T-helper 9 cell (primary cell): ENCODE results near the gene GPBP1L1.
"Not testable (repeated sequence)": the region's sequence is repeated elsewhere in the genome, so short reads cannot be mapped to it uniquely, and the experiment has no call there.

Experiments
- DNase-seq: peaks from one replicate; pipeline ENCODE4 v3.0.0-alpha.2; 2020

GPBP1L1 gene

DNA sequence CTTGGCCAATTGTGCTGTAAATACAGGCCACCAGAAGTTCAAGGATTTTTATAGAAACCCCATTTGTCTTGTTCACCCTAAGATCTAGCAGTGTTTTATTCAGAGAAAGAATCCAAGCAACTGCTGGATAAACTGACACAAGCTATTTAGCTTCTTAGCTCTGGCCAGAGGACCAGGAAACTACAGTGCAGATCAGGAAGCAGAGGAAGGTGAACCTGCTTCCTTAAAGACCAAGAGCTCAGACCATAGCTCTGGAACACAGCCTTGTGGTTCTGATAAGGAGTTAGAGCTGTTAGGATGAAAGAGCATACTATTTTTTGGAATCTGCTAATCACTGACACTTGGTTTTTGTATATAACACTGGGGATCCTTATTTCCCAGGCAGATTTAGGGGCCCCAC lies 57.3 kb downstream of the GPBP1L1 start:
- no peak for DNase-seq

DNA sequence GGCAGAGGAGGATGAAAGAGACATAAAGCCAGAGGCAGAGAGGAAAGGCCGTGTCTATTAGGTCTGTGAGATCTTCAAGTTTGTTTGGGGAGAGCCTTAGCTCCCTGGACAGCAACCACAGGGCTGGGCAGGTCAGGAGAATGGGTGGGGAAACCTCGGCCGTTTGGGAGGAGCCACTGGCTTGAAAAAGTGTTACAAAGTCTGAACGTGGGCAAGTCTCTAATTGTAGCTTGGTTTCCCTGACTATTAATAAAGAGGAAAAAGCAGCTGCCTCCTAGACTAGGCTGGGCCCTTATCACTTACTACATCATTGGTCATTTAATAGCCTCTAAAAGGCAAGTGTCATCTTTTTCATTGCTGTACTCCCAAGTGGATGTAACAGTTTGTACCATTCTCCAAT lies 62.4 kb downstream of the GPBP1L1 start, which contains the start of gene CCDC17:
CCDC17 (minus strand) TSS at position 83 of the 400 bp plus-strand sequence. CDS start 145 bp downstream, outside the sequence.
- no peak for DNase-seq

DNA sequence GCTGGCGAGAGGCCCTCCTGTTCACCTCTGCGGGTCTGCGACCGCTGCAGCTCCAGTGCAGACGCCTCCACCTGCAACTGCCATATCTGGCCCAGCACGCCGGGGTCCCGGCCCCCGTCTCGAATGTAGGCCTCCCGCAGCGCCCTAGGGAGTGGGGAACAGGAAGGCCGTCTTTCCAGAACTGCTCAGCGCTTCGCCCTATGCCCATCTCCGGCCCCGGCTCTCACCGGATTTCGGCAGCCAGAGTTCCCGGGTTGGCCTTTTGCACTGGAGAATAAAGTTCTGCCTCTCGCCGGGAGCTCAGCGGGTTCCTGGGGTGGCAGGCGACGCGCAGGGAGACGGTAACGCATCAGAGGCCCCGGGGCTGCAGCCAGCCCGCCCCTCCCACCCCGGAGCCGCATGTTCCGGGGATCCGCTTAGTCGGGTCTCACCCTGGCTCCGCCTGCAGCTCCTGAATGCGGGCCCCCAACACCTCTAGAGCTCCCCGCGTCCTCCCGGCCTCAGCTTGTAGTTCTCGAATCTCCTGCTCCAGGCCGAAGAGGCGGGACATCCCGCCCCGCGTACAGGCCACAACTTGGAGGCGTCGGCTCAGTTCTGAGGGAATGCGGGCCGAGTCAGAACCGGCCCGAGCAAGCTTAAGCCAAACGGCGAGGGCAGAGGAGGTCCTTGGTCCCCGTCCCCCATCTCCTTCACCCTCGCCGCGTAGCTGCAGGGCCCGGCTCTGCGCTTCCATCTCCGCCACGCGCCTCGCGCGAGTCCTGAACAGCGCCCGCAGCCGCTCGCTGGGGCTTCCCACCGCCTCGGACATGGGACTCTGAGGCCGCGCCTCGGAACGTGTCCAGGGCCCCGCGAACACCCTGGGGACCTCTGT lies 63.6 kb downstream of the GPBP1L1 start:
- DNase-seq = no peak

DNA sequence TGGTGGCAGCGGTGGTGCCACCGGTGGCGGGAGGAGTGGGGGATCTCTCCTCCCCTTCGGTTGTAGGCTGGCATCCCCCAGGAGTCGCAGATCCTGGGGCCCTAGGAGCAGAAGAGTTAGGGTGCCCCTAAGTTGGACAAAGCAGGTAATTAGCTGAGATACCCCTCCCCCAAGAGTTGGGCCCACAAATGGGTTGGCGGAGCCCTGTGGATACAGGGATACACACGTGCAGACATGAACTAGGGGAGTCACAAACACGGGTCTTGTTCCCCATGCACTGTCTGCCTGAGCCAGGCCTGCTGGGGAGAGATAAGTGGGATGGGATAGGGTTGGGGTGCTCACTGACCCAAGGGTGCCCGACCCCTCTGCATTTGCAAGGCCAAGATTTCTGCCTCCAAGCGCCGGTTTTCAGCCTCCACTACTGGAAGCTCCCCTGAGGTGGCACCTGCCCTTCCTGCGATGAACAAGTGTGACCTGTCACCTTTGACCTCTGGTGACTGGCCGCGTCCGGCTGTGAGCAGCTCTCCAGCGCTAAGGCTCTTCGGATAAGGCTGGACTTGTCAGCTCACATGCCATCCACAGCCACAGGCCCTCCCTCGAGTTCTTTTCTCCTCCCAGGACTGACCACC lies 64.3 kb downstream of the GPBP1L1 start:
- no peak for DNase-seq

DNA sequence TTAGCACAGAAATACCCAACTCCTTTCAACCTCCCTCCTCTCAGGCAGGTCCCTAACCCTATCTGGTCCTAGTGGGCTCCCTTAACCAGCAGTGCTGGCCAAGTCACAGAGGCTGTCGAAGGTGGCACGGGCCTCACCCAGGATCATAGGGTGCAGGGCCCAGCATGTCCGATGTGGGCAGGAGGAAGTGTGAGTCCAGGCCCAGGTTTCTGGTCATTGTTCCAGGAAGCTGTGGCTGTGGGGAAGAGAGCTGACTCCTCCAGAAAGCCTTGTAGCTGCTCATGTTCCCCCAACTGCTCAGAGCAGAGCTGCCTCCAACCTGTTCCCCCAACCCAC lies 64.9 kb downstream of the GPBP1L1 start:
- DNase-seq = no peak

DNA sequence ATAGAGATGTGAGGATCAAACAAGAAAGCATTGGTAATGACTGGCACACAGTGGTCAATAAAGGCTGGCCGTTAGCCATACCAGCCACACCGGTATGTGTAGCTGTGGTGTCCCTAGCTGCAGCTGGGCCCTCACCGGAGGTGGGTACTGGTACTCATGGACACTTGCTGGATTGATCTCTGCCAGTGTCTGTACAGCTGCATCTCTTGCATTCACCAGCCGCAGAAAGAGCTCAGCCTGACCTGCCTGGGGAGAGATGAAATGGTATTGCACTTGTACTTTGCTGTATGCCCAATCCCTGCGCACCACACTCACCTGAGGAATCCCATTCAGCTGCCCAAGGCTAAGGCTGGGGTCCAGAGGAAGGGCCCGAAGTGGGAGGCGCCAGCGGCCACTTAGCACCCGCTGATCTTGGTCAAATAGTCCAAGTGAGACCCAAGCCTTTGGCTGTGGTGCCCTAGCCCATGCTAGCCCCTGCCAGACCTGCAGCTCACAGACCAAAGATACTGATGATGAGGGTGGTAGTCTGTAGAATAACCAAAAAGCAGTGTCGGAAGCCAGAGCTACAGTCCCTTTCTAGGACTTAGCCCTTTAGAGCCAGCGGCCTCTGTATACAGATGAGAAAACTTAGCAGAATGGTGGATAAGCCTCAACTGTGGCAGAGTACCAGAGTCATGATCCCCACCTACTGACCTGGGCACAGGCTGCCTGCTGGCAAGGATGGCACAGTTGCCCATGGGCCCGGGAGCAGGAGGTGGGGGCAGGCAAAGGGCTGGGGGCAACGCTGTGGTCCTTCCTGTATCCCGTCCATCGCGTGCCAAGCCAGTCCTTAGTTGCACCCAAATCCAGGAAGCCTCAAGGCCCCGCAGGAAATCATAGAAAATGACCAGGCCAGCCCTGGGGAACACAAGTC lies 65.5 kb downstream of the GPBP1L1 start:
- DNase-seq = no peak

DNA sequence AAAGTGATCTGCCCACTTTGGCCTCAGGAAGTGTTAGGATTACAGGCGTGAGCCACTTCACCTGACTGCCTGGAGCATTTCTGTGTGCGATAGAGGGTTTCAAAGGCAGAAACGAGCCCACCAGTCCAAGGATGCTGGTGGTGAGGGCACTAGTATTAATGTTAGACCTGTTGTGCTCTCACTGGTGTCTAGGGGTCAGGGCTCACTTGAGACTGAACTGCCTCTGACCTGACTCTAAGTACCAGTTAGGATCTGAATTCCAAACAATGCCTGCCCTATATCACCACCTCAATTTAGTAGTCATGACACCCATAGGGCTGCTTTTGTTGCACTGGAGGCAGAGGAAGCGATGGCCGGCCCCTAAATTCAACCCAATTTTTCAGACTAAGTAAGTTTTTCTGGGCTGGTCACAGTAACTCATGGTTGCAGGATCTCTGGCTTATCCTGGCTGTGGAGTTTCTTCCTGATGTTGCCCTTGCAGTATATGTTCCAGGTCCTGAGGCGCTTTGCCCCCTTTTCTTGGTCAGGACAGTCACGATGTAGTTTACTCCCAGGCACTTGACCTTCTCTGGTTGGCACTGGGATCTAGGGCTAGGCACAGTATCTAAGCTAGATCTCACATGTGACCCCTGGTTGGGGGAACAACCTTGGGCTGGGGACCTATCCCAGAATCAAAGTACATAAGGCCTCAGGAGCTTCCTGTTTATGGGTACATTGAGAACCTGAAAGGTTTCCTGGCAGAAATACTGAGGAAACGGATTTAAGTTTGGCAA lies 67.0 kb downstream of the GPBP1L1 start:
- DNase-seq = no peak

DNA sequence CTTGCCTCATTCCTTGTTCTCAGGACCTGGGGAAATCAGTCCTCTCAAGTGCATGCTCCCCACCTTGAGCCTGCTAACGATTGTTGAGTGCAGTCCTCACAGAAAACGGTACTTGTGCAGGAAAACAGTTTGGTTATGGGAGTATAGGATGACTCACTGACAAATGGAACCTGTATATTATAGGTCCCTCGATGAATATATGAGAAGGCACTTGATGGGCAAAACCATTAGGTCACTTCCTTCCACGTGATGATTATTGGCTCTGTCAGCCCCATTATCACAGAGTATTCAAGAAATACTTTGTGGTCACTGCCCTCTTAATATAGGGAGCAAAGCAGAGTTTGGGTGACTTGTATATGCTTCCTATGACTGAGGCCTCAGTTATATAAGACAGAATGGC lies 68.7 kb downstream of the GPBP1L1 start:
- no peak for DNase-seq

DNA sequence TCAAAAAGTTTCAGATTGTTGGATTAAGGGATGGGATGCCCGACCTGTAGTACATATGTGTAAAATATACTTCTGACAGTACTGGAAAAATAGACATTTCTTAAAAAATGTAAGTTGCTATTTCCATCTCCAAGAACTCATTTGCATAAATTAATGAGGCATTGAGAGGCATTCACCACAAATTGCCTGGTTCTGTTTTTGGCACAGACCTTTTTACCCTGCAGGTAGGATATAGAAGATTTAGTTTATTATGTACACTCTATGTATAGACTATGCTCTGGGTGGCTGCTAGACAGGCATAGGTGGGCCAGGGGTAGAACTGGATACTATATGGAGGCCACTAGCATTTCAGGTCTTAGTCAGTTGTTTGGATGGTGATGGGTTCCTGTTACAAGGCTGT lies 70.4 kb downstream of the GPBP1L1 start:
- DNase-seq = no peak

DNA sequence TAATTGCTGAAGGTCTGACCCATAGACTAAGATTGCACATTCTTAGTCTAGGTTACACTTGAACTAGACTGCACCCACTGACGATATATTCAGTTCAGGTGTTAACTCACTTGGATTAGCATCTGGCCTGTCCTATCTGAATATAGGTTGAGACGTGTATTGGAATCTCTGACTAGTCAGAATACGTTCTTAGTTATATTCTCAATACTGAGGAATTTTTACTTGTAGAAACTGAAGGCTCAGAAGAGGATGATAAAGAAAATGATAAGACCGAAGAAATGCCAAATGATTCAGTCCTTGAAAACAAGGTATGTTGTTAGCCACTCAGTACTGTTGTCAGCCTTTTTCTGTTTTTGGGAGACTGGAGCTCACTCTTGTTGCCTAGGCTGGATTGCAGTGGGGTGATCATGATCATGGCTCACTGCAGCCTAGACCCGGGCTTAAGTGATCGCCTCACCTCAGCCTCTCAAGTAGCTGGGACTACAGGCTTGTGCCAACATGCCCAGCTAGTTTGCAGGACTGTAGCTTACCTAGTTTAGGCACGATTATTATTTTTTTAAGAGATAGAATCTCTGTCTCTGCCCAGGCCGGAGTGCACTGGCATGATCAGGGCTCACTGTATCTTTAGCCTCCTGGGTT lies 73.3 kb downstream of the GPBP1L1 start:
- DNase-seq = no peak

DNA sequence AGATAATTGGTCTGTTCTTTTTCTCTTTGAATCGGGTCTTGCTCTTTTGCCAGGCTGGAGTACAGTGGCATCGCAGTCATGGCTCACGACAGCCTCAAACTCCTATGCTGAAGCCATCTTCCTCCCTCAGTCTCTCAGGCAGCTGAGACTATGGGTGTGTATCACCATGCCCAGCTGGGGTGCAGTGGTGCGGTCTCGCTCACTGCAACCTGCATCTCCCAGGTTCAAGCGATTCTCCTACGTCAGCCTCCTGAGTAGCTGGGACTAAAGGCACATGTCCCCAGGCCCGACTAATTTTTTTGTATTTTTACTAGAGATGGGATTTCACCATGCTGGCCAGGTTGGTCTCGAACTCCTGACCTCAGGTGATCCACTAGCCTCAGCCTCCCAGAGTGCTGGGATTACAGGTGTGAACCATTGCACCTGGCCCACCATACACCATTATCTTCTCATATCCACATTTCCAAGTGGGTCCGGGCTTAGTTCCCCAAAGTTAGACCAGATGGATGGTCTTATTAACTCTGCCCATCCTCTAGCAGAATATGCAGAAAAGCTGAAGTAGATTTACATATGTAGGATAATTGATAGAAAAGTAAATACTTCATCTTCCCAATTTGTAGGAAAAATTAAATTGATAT lies 75.6 kb downstream of the GPBP1L1 start:
- DNase-seq = no peak

DNA sequence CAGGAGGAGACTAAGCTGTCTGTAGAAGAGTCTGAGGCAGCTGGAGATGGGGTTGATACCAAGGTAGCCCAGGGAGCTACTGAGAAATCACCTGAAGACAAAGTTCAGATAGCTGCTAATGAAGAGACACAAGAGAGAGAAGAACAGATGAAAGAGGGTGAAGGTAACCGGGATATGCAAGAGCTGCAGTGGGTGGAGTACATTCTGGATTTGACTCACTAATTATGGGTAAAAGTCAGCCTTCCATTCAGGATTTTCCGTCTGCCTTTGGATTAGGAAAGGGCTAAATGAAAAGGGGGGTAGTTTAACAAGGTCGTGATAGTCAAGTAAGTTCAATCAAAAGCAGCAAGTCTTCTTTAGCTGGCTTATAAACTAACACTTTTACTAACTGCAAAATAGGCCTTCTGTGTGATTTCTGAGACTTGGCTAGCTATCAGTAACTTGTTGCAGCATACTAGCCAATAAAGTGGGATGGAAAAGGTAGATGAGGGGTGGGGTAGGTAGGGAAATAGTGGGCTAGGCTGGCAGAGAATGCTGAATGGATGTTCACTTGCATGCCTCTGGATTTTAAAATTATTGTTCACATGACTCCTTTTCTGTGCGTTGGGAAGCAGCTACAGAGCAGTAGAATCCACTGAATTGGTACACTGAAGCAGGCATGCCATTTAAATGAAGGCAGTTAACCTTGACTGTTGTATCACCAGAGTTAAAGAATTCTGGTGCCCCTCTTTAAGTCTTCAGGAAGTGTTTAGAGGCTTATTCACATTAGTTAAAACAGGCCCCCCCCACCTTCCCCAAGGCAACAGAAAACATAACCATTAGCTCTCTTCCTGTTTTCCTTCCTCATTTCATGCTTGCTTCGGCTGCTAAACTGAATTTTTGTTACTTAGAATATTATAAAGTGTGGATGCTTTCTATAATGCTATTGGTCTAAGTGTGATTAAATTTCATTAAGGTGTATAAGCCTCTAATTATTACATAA lies 77.9 kb downstream of the GPBP1L1 start:
- DNase-seq = no peak

DNA sequence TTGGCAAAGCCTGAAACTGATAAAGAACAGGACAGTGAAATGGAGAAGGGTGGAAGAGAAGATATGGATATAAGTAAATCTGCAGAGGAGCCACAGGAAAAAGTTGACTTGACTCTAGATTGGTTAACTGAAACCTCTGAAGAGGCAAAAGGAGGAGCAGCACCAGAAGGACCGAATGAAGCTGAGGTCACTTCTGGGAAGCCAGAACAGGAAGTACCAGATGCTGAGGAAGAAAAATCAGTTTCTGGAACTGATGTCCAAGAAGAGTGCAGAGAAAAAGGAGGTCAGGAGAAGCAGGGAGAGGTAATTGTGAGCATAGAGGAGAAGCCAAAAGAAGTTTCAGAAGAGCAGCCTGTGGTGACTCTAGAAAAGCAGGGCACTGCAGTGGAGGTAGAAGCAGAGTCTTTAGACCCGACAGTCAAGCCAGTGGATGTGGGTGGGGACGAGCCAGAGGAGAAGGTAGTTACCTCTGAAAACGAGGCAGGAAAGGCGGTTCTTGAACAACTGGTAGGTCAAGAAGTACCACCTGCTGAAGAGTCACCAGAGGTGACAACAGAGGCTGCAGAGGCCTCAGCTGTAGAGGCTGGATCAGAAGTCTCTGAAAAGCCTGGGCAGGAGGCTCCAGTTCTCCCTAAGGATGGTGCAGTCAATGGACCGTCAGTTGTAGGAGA lies 78.8 kb downstream of the GPBP1L1 start:
- DNase-seq = no peak

DNA sequence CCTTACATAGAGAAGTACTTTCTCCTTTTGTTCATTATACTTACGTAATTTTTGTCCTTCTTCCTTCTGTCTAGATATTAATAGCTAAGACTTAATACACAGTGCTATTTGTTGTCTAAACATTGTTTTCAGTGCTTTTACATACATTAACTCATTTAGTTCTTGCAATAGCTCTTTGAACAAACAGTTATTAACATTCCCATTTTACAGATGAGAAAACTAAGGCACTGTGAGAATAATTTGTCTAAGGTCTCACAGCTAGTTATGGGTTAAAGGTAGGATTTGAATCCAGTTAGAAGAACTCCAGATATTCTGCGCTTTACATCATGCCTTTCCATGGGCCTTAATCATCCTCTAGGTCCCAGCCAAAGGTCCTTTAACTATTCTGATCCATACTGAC lies 82.1 kb downstream of the GPBP1L1 start:
- no peak for DNase-seq

DNA sequence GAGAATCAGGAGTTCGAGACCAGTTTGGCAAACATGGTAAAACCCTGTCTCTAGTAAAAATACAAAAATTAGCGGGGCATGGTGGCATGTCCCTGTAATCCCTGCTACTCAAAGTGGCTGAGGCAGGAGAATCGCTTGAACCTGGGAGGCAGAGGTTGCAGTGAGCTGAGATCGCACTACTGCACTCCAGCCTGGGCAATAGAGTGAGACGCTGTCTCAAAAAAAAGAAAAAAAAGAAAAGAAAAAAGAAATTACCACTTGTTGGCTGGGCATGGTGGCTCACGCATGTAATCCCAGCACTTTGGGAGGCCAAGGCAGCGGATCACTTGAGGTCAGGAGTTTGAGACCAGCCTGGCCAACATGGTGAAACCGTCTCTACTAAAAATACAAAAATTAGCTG lies 89.6 kb downstream of the GPBP1L1 start:
- not testable (repeated sequence) for DNase-seq

DNA sequence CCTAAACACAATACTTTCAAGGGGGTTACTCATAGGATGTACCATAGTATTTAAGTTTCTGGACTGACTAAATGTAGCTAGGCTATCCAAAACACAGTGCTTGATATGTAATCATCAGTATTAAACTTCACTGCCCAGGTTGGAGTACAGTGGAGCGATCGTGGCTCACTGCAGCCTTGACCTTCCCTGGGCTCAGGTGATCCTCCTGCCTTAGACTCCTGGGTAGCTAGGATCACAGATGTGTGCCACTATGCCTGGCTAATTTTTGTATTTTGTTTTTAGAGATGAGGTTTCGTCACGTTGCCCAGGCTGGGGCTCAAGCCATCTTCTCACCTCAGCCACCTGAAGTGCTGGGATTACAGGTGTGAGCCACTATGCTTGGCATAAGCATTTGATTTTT lies 91.9 kb downstream of the GPBP1L1 start:
- DNase-seq = no peak

DNA sequence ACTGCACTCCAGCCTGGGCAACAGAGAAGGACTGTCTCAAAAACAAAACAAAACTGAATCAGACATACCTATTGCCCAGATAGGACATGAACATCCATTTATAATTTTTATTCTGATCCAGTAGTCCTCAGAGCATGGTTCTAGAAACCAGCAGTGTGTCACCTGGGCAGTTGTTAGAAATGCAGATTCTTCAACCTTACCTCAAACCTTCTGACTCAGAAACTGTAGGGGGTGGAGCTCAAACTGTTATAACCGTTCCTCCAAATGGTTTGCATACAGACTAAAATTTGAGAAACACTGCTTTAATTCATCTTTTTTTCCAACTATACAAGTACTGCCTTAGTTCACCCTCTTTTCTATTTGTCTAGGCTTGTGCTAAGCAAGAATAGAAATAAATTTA lies 96.5 kb downstream of the GPBP1L1 start:
- DNase-seq = no peak

DNA sequence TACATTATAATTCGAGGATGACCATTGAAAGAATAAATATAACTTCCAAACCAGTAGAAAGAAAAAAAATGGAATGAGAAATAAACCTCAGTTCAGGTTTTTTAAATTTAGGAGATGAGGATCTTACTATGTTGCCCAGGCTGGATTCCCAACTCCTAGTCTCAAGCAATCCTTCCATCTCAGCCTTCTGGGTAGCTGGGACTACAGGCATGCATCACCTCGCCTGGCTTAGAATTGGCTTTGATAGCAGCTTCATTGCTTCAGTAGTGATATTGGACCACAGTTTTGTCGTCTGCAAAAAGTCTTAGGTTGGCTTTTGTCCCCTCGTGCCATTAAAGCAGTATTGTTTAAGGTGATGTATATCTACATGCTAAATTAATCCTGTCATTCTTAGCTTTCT lies 99.6 kb downstream of the GPBP1L1 start:
- no peak for DNase-seq

DNA sequence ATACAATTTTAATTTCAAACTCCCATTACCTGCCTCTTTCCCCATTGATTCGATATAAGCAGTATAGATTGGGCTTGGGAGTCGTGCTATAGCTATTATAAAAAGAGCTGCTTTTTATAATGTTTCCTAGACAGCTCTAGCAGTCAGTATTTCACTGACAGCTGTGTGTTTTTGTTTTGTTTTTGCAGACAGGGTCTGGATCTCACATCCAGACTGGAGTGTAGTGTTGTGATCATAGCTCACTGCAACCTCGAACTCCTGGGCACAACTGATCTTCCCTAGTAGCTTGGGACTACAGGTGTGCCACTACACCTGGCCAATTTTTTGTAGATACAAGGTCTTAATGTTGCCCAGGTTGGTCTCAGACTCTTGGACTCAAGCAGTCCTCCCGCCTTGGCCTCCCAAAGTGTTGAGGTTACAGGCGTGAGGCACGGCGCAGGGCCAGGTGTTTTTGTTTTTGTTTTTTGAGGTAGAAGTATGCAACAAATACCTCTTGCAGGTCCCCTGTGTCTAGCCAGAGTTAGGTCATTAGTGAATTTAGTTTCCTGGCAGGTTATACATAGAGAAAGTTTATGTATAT lies 100.7 kb downstream of the GPBP1L1 start:
- DNase-seq = no peak

DNA sequence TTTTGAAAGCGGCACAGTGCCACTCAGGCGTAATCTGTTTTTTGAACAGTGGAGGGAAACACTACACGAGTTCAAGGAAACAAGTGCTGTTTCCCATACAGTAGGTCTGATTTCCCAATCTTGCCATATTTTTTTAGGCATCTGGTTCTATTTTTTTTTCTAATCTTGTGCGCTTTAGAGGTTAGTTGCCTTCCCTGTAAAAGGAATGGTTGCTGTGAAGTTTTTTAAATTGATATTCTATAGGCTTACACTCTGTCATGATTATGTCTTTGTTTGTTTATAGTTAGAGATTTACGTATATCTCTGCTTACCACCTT lies 101.3 kb downstream of the GPBP1L1 start:
- DNase-seq = no peak
